ENCODE results near the gene MYCBP2. TPM values are rescaled to one million over a fixed set of nuclear protein-coding genes. Genes with fewer than 3 reads are reported as not detected.

MYCBP2 gene
- total and polyA plus RNA-seq, 2 experiments from 2014 or later: 23.3 to 63.3 TPM

DNA sequence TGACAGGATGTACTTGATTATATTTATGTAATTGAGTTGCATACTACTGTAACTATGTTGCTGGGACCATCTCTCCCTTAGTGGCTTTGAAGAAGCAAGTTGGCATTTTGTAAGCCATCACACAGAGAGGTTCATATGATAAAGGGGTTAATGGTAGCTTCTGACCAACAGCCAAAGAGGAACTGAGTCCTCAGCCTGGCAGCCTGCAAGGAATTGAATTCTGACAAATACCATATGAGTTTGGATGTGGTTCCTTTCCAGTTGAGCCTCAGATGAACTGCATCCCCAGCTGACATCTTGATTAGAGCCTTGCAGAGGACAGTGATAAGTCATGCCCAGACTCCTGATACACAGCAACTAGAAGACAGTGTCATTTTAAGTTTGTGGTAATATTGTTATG lies 8.6 kb upstream of the MYCBP2 start:
- Histone ChIP-seq H3K4me3 (no peak overlapping the region), H4K20me1 (ENCODE audit: insufficient read depth, poor library complexity, severe bottlenecking) (no peaks in the 10 kb centered on the region), H3K79me2 (no peaks in the 10 kb centered on the region), H3K4me1 (ENCODE audit: insufficient read depth) (no peaks in the 10 kb centered on the region), H3K27ac (no peak overlapping the region), H3K4me2 (no peak overlapping the region), H3K27me3 (peaks cover 20% of the 10 kb centered on the region), H3K9me3 (ENCODE audit: low read depth) (no peaks in the 10 kb centered on the region), H3K9me2 (replicated peaks; ENCODE audit: insufficient read depth) (no peaks in the 10 kb centered on the region), H2AFZ (no peak overlapping the region), H3K36me3 (replicated peaks; ENCODE audit: insufficient read depth, low read depth) (no peaks in the 10 kb centered on the region)
- no peak for DNase-seq (ENCODE audit: low spot score)
- no peak for TF ChIP-seq EZH2phosphoT487 (IDR thresholded peaks at IDR 0.05; ENCODE audit: low read depth, severe bottlenecking, unreplicated experiment)
- TF ChIP-seq, protein P1, sequence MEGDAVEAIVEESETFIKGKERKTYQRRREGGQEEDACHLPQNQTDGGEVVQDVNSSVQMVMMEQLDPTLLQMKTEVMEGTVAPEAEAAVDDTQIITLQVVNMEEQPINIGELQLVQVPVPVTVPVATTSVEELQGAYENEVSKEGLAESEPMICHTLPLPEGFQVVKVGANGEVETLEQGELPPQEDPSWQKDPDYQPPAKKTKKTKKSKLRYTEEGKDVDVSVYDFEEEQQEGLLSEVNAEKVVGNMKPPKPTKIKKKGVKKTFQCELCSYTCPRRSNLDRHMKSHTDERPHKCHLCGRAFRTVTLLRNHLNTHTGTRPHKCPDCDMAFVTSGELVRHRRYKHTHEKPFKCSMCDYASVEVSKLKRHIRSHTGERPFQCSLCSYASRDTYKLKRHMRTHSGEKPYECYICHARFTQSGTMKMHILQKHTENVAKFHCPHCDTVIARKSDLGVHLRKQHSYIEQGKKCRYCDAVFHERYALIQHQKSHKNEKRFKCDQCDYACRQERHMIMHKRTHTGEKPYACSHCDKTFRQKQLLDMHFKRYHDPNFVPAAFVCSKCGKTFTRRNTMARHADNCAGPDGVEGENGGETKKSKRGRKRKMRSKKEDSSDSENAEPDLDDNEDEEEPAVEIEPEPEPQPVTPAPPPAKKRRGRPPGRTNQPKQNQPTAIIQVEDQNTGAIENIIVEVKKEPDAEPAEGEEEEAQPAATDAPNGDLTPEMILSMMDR (IDR thresholded peaks at IDR 0.05; ENCODE audit: poor library complexity): no peak
- no peak for TF ChIP-seq EZH2 (IDR thresholded peaks at IDR 0.05; ENCODE audit: borderline replicate concordance)

DNA sequence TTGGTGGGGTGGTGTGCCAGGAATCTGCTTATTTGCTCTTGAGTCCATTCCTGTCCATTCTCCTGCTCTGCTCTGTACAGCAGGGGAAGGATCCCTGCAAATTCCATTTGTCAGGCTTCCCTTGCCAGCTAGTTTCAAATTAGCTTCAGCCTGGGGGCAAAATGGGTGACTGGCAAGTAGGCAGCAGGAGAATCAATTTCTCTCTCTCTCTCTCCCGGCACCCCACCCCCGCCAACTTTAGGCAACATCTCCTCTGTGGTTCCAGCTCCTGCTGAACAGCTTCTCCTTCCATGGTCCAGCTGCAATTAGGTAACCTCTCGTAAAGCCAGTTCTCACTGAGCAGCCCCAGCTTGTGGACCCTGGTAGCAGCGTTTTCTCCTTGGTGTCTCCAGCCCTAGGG lies 6.7 kb upstream of the MYCBP2 start:
- DNase-seq (ENCODE audit: low spot score): no peak
- WGBS (ENCODE audit: low lambda C conversion rate, missing lambda C conversion rate): 55% methylated on average over 4 of the region's 4 CpGs
- Histone ChIP-seq H3K27me3 (peaks cover 20% of the 10 kb centered on the region), H3K4me2 (no peak overlapping the region), H2AFZ (no peak overlapping the region), H3K4me1 (ENCODE audit: insufficient read depth) (no peaks in the 10 kb centered on the region), H3K27ac (no peak overlapping the region), H3K9me2 (replicated peaks; ENCODE audit: insufficient read depth) (no peaks in the 10 kb centered on the region), H3K36me3 (replicated peaks; ENCODE audit: insufficient read depth, low read depth) (no peaks in the 10 kb centered on the region), H3K9me3 (ENCODE audit: low read depth) (no peaks in the 10 kb centered on the region), H3K79me2 (no peaks in the 10 kb centered on the region), H3K4me3 (no peak overlapping the region), H4K20me1 (ENCODE audit: insufficient read depth, poor library complexity, severe bottlenecking) (no peaks in the 10 kb centered on the region)
- TF ChIP-seq EZH2 (IDR thresholded peaks at IDR 0.05; ENCODE audit: borderline replicate concordance) (no peak), EZH2phosphoT487 (IDR thresholded peaks at IDR 0.05; ENCODE audit: low read depth, severe bottlenecking, unreplicated experiment) (no peak)
- TF ChIP-seq, protein P1 (IDR thresholded peaks at IDR 0.05; ENCODE audit: poor library complexity): no peak

GRCh38 chr13:77331421-77331820 lies 4.5 kb upstream of the MYCBP2 start:
- TF ChIP-seq, protein P1 (IDR thresholded peaks at IDR 0.05; ENCODE audit: poor library complexity): no peak
- TF ChIP-seq EZH2 (IDR thresholded peaks at IDR 0.05; ENCODE audit: borderline replicate concordance) (no peak), EZH2phosphoT487 (IDR thresholded peaks at IDR 0.05; ENCODE audit: low read depth, severe bottlenecking, unreplicated experiment) (no peak)
- no peak overlapping the region for H3K27ac ChIP-seq
- no peak overlapping the region for H3K4me3 ChIP-seq
- H3K4me1 ChIP-seq (ENCODE audit: insufficient read depth): no peaks in the 10 kb centered on the region
- no peak overlapping the region for H3K4me2 ChIP-seq
- peaks cover under 1% of the 10 kb centered on the region for H3K79me2 ChIP-seq
- H3K9me3 ChIP-seq (ENCODE audit: low read depth): no peaks in the 10 kb centered on the region
- WGBS (ENCODE audit: low lambda C conversion rate, missing lambda C conversion rate): 87% methylated on average over 2 of the region's 2 CpGs
- H2AFZ ChIP-seq: no peak overlapping the region
- DNase-seq (ENCODE audit: low spot score): no peak
- no peaks in the 10 kb centered on the region for H4K20me1 ChIP-seq (ENCODE audit: insufficient read depth, poor library complexity, severe bottlenecking)
- peaks cover 20% of the 10 kb centered on the region for H3K27me3 ChIP-seq
- H3K36me3 ChIP-seq (replicated peaks; ENCODE audit: insufficient read depth, low read depth): no peaks in the 10 kb centered on the region
- no peaks in the 10 kb centered on the region for H3K9me2 ChIP-seq (replicated peaks; ENCODE audit: insufficient read depth)

Data from hepatocyte (in vitro differentiated cells).